ENCODE data around the gene SRRM5.

DNA sequence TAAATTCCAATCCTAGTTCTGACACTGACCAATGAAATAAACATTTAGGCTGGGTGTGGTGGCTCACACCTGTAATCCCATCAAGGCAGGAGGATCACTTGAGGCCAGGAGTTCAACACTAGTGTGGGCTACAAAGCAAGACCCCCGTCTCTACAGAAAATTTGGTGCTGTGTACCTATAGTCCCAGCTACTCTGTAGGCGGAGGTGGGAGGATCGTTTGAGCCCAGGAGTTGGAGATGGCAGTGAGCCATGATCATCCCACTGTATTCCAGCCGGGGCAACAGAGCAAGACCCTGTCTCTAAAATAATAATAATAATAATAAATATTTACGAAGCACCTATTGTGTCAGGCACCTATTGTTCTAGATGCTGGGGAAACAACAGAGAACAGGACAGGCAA lies 22.6 kb upstream of the SRRM5 start:
- no peak for TF ChIP-seq CTCF (IDR thresholded peaks at IDR 0.05)
- no peak for TF ChIP-seq POLR2A (IDR thresholded peaks at IDR 0.05; ENCODE audit: low read depth)
- TF ChIP-seq POLR2AphosphoS5 (IDR thresholded peaks at IDR 0.05) = no peak

All from esophagus muscularis mucosa (tissue), 3 donors.